Retinal pigment epithelial cell (primary cell): Measurements from ENCODE around the gene GUCY2C.

Experiments
- DNase-seq: peaks from one replicate; pipeline ENCODE4 v3.0.0-alpha.2; 2010; ENCODE audit warnings: low read depth
- H3K4me3 ChIP-seq: 2 replicates; pipeline ENCODE4 v1.5.1; 2011; ENCODE audit warnings: mild to moderate bottlenecking, low read length, control low read depth, moderate library complexity
- CTCF ChIP-seq: conservative IDR thresholded peaks from 2 replicates; pipeline ENCODE4 v1.5.1; 2011; ENCODE audit warnings: low read depth, low read length, control low read depth, inconsistent platforms

The GUCY2C gene

GRCh38 chr12:14629832-14630710, 66.3 kb downstream of the GUCY2C start:
- H3K4me3 ChIP-seq, result no peak overlapping the region
- TF ChIP-seq CTCF, result peak; percentile 100
- DNase-seq, result no peak

- no peak for DNase-seq
- no peak overlapping the region for H3K4me3 ChIP-seq
- no peak for TF ChIP-seq CTCF
Observed at GRCh38 chr12:14628771-14629170, 67.6 kb downstream of the GUCY2C start.

- no peak for TF ChIP-seq CTCF
- H3K4me3 ChIP-seq, result no peak overlapping the region
- DNase-seq, result no peak
Observed at GRCh38 chr12:14621826-14622225, 74.6 kb downstream of the GUCY2C start.

- DNase-seq, result no peak
- H3K4me3 ChIP-seq, result no peak overlapping the region
- TF ChIP-seq CTCF, result no peak
Observed at GRCh38 chr12:14619741-14620501, 76.5 kb downstream of the GUCY2C start.

GRCh38 chr12:14618983-14619382, 77.4 kb downstream of the GUCY2C start:
- TF ChIP-seq CTCF, result peak; percentile 52
- no peak overlapping the region for H3K4me3 ChIP-seq
- DNase-seq, result no peak

- no peak overlapping the region for H3K4me3 ChIP-seq
- TF ChIP-seq CTCF, result no peak
- no peak for DNase-seq
Observed at GRCh38 chr12:14614704-14615121, 81.7 kb downstream of the GUCY2C start.
